Tongue (tissue), 2 donors: ENCODE data around the gene MRAS. TPM values are rescaled to one million over a fixed set of nuclear protein-coding genes. Genes with fewer than 3 reads are reported as not detected.
"Not testable (repeated sequence)": the region's sequence is repeated elsewhere in the genome, so short reads cannot be mapped to it uniquely, and the experiment has no call there.

Experiments
- DNase-seq: peaks from one replicate; pipeline ENCODE4 v3.0.0-alpha.2; 2015
- total RNA-seq: library from RNA; depleted of rRNA; stranded (reverse); fragments of >200 nt; gene quantifications from one replicate; pipeline ENCODE4 v1.2.3, GENCODE V29; 2014

MRAS gene
- total RNA-seq, 1 donor from 2014 or later, result 43.0 TPM

DNA sequence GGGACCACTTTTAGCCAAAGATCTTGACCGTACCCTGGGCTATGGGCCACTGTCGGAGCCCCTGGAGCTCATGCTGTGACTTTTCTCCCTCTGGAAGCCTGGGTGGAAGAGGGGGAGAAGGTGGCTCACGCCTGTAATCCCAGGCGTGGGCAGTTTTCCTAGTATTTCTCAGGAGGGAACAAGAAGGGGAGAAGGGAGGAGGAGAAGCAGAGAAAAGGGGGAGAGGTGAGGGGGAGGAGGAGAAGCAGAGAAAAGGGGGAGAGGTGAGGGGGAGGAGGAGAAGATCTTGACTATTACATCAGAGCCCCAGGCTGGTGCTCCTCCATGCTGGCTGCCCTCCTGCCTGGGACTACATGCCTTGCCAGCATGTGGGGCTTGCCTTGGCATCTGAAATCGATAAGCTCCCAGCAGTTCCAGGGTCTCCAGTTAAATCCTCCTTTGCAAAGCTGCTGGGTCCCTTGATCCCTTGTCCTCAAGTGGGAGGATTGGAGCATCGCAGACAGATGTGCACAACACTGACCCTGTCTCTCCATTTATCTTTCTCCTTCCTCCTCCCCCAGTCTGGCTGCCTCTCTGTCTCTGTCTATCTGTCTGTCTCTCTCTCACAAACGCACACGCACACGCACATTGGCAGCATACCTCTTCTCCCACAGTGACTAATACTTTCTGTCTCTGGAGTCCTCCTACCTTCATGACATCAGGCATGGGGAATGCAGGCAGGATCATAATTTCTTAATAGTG is 41.6 kb downstream of the MRAS start:
- no peak for DNase-seq

GRCh38 chr3:138390582-138390932 is 42.2 kb downstream of the MRAS start:
- DNase-seq, result no peak

DNA sequence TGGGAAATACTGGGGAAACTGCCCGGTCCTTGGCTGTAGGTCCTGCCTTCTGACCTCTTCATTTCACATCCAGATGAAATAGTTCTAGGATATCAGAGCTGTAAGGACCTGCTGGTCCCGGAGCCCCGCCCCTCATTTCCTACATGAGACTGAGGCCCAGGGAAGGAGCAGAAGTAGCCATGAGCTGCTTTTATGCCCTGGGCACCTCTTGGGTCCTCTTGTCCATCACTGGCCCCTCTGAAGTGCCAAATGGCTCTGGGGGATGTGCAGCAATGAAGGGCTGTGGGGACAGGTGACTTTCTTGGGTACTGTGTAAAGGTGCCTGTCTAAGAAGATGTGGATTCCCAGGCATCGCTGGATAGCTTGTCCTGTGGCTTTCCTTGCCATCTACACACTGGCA is 45.8 kb downstream of the MRAS start:
- DNase-seq, result no peak

GRCh38 chr3:138394686-138395085 is 46.3 kb downstream of the MRAS start:
- no peak for DNase-seq

- DNase-seq, result no peak
Observed at GRCh38 chr3:138395865-138396751, 47.7 kb downstream of the MRAS start.

DNA sequence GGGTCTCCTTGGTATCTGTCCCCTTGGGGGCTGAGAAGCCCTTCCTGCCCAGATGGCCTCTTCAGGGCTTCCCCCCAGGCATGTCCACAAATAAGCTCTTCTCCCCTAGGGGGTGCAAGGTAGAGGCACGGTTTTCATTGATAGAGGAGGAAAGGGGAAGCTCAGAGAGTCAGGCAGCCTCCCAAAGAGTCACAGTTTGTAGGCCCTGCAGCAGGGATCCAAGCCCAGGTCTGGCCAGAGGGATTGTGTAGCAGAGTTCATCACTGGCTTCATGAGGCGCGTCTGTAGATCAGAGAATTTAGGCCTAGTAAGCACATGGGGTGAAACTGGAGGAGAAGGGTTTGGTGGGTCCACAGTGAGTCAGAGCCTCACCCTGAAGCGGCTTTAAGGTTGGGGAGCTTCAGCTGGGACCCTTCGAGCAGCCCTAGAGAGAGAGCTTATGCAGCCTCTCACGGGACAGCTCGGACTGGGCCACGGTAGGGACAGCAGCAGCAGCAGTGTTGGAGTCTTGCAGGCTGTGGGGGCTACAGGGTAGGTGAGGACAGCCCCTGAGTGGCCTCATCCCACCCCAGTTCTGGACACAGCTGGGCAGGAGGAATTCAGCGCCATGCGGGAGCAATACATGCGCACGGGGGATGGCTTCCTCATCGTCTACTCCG is 48.5 kb downstream of the MRAS start:
- no peak for DNase-seq

- DNase-seq, result no peak
Observed at GRCh38 chr3:138397983-138398382, 49.6 kb downstream of the MRAS start.

DNA sequence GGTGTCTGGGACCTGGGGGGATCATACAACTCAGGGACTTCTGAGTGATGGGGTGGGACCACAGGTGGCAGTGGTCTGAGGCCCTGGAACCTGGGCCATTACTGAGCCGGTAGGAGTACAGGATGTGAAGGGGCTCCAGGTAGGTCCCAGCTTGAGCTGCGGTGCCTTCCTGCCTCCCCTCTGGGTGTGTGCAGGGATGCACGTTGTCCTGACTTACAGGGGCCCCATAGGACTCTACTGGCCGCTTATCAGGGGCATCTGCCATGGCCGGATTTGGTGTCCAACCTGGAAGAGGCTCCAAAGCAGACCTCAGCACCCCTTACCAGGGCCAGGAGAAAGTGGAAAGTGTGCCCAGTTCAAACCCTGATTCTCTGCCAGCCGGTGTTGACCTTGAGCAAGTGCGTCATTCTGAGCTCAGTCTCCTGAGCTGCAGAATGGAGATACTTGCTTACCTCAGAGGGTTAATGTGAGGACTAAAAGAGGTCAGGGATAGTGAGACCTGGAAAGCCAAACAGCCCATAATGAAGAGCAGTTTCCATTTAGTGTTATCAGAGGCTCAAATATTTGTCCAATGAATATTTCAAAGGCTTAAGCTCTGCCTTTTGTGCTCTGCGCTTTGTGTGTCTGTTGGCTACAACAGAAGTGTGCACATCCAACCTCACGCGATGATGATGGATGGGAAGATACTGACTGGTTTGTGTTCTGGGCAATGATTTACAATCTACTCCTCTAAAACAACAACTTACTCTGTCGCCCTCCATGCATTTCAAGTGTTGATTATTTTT is 50.6 kb downstream of the MRAS start:
- DNase-seq, result no peak

DNA sequence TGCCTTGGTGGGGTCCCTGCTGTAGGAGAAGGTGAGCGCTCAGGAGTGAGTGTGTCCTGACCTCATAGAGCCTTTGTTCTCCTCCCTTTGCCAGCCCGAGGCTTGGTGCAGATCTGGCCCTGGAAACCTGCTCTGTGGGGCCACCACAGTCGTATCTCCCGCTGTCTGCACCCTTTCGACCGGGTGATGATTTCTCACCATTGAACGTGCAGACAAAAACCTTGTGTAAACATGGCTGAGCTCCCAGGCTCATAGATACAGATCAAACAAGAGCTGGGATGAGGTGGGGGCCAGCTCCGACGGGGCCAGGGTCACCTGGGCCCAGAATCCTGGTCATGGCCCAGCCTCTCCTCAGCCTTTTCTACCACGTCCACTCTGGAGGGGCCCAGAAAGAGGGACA is 51.4 kb downstream of the MRAS start:
- no peak for DNase-seq

DNA sequence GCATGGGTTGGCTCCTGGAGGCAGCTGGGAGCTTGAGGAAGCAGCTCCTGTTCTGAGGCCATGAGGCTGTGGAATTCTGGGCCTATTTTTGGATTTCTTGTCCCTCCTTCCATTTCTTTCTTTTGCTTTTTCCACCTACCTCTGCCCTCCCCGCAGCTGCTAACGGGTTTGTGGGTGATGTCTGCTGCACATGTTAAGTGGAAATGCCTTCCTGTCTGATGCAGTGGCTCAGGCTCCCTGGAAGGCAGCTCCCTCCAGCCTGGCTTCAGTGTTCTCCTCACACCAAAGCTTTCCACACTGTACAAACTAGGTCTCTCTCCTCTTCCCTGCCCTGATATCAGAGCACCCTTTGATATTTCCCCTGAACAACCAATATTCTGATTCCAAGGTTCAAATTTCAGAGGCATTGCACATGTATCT is 52.3 kb downstream of the MRAS start:
- DNase-seq, result no peak

- DNase-seq, result no peak
Observed at GRCh38 chr3:138401834-138402233, 53.5 kb downstream of the MRAS start.

GRCh38 chr3:138404121-138404520 is 55.7 kb downstream of the MRAS start:
- DNase-seq, result no peak

DNA sequence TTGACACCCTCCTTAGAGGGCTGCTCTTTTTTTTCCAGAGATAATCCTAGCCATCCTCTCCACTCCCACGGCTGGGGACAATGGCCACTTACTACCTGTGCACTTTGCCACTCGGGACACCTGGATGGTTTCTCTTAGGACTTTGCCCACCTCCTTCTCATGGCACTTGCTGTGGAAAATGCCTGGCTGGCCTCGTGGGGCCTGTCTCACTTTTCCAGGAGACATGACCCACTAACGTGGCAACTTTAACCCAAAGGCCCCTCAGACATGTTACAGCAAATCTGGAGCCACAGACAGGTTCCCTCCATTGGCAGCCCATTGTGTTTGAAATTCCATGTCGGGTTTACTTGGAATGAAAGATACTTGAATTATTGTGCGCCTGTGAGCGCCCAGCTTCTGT is 56.6 kb downstream of the MRAS start:
- DNase-seq, result no peak

- DNase-seq, result no peak
Observed at GRCh38 chr3:138405486-138405885, 57.1 kb downstream of the MRAS start.

- no peak for DNase-seq
Observed at GRCh38 chr3:138406606-138407005, 58.2 kb downstream of the MRAS start.

DNA sequence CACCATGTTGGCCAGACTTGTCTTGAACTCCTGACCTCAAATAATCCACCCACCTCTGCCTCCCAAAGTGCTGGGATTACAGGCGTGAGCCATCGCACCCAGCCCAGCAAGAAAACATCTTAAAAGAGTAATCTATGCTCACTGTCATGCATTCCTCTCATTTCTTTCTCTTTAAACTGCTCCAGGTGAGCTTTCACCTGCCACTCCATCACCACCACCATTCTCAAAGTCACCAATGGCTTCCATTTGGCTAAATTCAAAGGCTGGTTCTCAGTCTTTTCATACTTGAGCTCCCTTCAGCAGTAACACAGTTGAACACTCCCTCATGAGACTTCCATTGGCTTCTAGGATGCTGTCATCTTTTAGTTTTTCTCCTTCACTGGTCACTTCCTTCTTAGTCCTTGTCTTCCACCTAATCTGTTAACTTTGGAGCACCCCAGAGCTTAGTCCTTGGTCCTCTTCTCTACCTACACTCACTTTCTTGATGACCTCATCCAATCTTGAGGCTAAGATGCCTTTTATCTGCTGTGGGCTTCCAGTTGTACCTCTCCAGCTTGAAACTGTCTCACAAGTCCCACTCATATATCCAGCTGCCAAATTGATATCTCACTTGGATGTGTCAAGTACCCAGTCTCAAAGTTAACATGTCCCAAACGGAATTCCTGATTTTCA is 59.0 kb downstream of the MRAS start:
- no peak for DNase-seq

DNA sequence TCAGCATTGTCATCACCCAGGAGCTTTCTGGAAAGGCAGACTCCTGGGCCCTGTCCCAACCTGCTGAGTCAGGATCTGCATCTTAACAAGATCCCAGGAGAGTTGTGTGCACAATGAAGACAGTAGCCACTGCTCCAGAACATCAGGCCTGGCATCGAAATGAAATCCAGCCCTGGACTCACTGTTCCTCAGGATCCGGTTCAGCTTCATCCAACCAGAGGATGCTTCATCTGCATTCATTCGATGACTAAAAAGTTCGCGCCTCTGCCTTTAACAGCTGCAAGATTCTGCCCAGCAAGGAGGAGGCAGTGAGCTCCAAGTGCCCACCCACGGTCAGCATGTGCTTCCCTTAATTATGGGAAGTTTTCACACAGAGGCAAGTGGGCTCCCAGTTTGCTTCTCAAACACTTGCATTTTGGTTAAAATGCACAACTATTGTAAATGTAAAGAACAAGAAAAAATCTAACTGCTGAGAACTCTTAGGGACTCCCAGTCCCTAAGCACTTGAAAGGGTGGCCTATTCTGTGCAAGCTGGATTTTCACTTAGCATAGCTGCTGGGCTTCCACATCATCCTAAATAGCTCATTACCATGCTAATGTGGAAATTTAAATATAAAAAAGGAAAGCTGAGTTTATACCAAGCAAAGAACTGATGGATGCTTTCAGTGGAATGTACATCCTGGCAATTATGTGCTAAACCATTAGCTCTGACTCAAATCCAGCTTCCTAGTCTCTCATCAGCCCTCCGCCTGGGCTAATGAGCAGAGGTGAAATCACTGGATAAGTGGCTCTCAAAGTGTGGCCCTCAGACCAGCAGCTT is 60.6 kb downstream of the MRAS start:
- DNase-seq, result peak; percentile 34

GRCh38 chr3:138412821-138413551 is 64.6 kb downstream of the MRAS start:
- no peak for DNase-seq

- not testable (repeated sequence) for DNase-seq
Observed at GRCh38 chr3:138416236-138416635, 67.9 kb downstream of the MRAS start.

GRCh38 chr3:138417559-138417982 is 69.2 kb downstream of the MRAS start:
- DNase-seq, result peak; percentile 93
